ENCODE data around the gene PRKAR2A.
"Not testable (repeated sequence)": the region's sequence is repeated elsewhere in the genome, so short reads cannot be mapped to it uniquely, and the experiment has no call there.

PRKAR2A gene

GRCh38 chr3:48800831-48801230 lies 46.8 kb downstream of the PRKAR2A start:
- H3K27me3 ChIP-seq (ENCODE audit: control insufficient read depth, insufficient read depth, low read length); H3K9me3 ChIP-seq (ENCODE audit: control insufficient read depth, insufficient read depth, low read length); H3K4me1 ChIP-seq (ENCODE audit: control insufficient read depth, insufficient read depth, low read length); H3K4me3 ChIP-seq (ENCODE audit: low read depth, low read length); H3K36me3 ChIP-seq (ENCODE audit: control insufficient read depth, insufficient read depth, low read length); H3K9ac ChIP-seq (ENCODE audit: low read depth, low read length); H3K27ac ChIP-seq (ENCODE audit: low read depth, low read length): not testable (repeated sequence)

- no peaks in the 10 kb centered on the region for H3K9me3 ChIP-seq (ENCODE audit: control insufficient read depth, insufficient read depth, low read length)
- no peaks in the 10 kb centered on the region for H3K36me3 ChIP-seq (ENCODE audit: control insufficient read depth, insufficient read depth, low read length)
- H3K4me1 ChIP-seq (ENCODE audit: control insufficient read depth, insufficient read depth, low read length), result no peaks in the 10 kb centered on the region
- H3K4me3 ChIP-seq (ENCODE audit: low read depth, low read length), result no peak overlapping the region
- H3K27ac ChIP-seq (ENCODE audit: low read depth, low read length), result no peak overlapping the region
- H3K9ac ChIP-seq (ENCODE audit: low read depth, low read length), result no peak overlapping the region
- no peaks in the 10 kb centered on the region for H3K27me3 ChIP-seq (ENCODE audit: control insufficient read depth, insufficient read depth, low read length)
Measured at GRCh38 chr3:48798998-48799397, 48.7 kb downstream of the PRKAR2A start.

GRCh38 chr3:48797626-48798025 lies 50.0 kb downstream of the PRKAR2A start:
- Histone ChIP-seq H3K36me3 (ENCODE audit: control insufficient read depth, insufficient read depth, low read length) (no peaks in the 10 kb centered on the region), H3K4me3 (ENCODE audit: low read depth, low read length) (no peak overlapping the region), H3K9me3 (ENCODE audit: control insufficient read depth, insufficient read depth, low read length) (no peaks in the 10 kb centered on the region), H3K4me1 (ENCODE audit: control insufficient read depth, insufficient read depth, low read length) (no peaks in the 10 kb centered on the region), H3K9ac (ENCODE audit: low read depth, low read length) (no peak overlapping the region), H3K27ac (ENCODE audit: low read depth, low read length) (no peak overlapping the region), H3K27me3 (ENCODE audit: control insufficient read depth, insufficient read depth, low read length) (no peaks in the 10 kb centered on the region)

GRCh38 chr3:48795997-48796732 lies 51.5 kb downstream of the PRKAR2A start:
- Histone ChIP-seq H3K9me3 (ENCODE audit: control insufficient read depth, insufficient read depth, low read length) (no peaks in the 10 kb centered on the region), H3K4me1 (ENCODE audit: control insufficient read depth, insufficient read depth, low read length) (no peaks in the 10 kb centered on the region), H3K9ac (ENCODE audit: low read depth, low read length) (no peak overlapping the region), H3K27ac (ENCODE audit: low read depth, low read length) (no peak overlapping the region), H3K36me3 (ENCODE audit: control insufficient read depth, insufficient read depth, low read length) (no peaks in the 10 kb centered on the region), H3K4me3 (ENCODE audit: low read depth, low read length) (no peak overlapping the region), H3K27me3 (ENCODE audit: control insufficient read depth, insufficient read depth, low read length) (no peaks in the 10 kb centered on the region)

- not testable (repeated sequence) for H3K9me3 ChIP-seq (ENCODE audit: control insufficient read depth, insufficient read depth, low read length); H3K27me3 ChIP-seq (ENCODE audit: control insufficient read depth, insufficient read depth, low read length); H3K36me3 ChIP-seq (ENCODE audit: control insufficient read depth, insufficient read depth, low read length); H3K27ac ChIP-seq (ENCODE audit: low read depth, low read length); H3K9ac ChIP-seq (ENCODE audit: low read depth, low read length); H3K4me3 ChIP-seq (ENCODE audit: low read depth, low read length); H3K4me1 ChIP-seq (ENCODE audit: control insufficient read depth, insufficient read depth, low read length)
Measured at GRCh38 chr3:48793484-48793883, 54.2 kb downstream of the PRKAR2A start.

- no peak overlapping the region for H3K27ac ChIP-seq (ENCODE audit: low read depth, low read length)
Measured at GRCh38 chr3:48789665-48790064, 58.0 kb downstream of the PRKAR2A start.

GRCh38 chr3:48788544-48789162 lies 59.0 kb downstream of the PRKAR2A start:
- Histone ChIP-seq H3K27ac (ENCODE audit: low read depth, low read length) (no peak overlapping the region), H3K9ac (ENCODE audit: low read depth, low read length) (no peak overlapping the region), H3K36me3 (ENCODE audit: control insufficient read depth, insufficient read depth, low read length) (no peaks in the 10 kb centered on the region), H3K27me3 (ENCODE audit: control insufficient read depth, insufficient read depth, low read length) (no peaks in the 10 kb centered on the region), H3K4me1 (ENCODE audit: control insufficient read depth, insufficient read depth, low read length) (no peaks in the 10 kb centered on the region), H3K9me3 (ENCODE audit: control insufficient read depth, insufficient read depth, low read length) (no peaks in the 10 kb centered on the region), H3K4me3 (ENCODE audit: low read depth, low read length) (no peak overlapping the region)

More at GRCh38 chr3:48789665-48790064, 58.0 kb downstream of the PRKAR2A start:
- Histone ChIP-seq H3K36me3 (ENCODE audit: control insufficient read depth, insufficient read depth, low read length) (no peaks in the 10 kb centered on the region), H3K9me3 (ENCODE audit: control insufficient read depth, insufficient read depth, low read length) (no peaks in the 10 kb centered on the region), H3K4me3 (ENCODE audit: low read depth, low read length) (no peak overlapping the region), H3K9ac (ENCODE audit: low read depth, low read length) (no peak overlapping the region), H3K27me3 (ENCODE audit: control insufficient read depth, insufficient read depth, low read length) (no peaks in the 10 kb centered on the region), H3K4me1 (ENCODE audit: control insufficient read depth, insufficient read depth, low read length) (no peaks in the 10 kb centered on the region)

GRCh38 chr3:48784426-48785120 lies 63.1 kb downstream of the PRKAR2A start:
- H3K27me3 ChIP-seq (ENCODE audit: control insufficient read depth, insufficient read depth, low read length), result no peaks in the 10 kb centered on the region
- no peak overlapping the region for H3K9ac ChIP-seq (ENCODE audit: low read depth, low read length)
- H3K4me1 ChIP-seq (ENCODE audit: control insufficient read depth, insufficient read depth, low read length), result no peaks in the 10 kb centered on the region
- H3K4me3 ChIP-seq (ENCODE audit: low read depth, low read length), result no peak overlapping the region
- H3K9me3 ChIP-seq (ENCODE audit: control insufficient read depth, insufficient read depth, low read length), result no peaks in the 10 kb centered on the region
- no peak overlapping the region for H3K27ac ChIP-seq (ENCODE audit: low read depth, low read length)
- H3K36me3 ChIP-seq (ENCODE audit: control insufficient read depth, insufficient read depth, low read length), result no peaks in the 10 kb centered on the region

- Histone ChIP-seq H3K4me3 (ENCODE audit: low read depth, low read length) (no peak overlapping the region), H3K9ac (ENCODE audit: low read depth, low read length) (no peak overlapping the region), H3K27ac (ENCODE audit: low read depth, low read length) (no peak overlapping the region), H3K4me1 (ENCODE audit: control insufficient read depth, insufficient read depth, low read length) (no peaks in the 10 kb centered on the region), H3K9me3 (ENCODE audit: control insufficient read depth, insufficient read depth, low read length) (no peaks in the 10 kb centered on the region), H3K27me3 (ENCODE audit: control insufficient read depth, insufficient read depth, low read length) (no peaks in the 10 kb centered on the region), H3K36me3 (ENCODE audit: control insufficient read depth, insufficient read depth, low read length) (no peaks in the 10 kb centered on the region)
Measured at GRCh38 chr3:48783304-48783703, 64.4 kb downstream of the PRKAR2A start.

GRCh38 chr3:48782046-48782445 lies 65.6 kb downstream of the PRKAR2A start:
- no peaks in the 10 kb centered on the region for H3K9me3 ChIP-seq (ENCODE audit: control insufficient read depth, insufficient read depth, low read length)
- no peaks in the 10 kb centered on the region for H3K36me3 ChIP-seq (ENCODE audit: control insufficient read depth, insufficient read depth, low read length)
- H3K27ac ChIP-seq (ENCODE audit: low read depth, low read length), result no peak overlapping the region
- no peaks in the 10 kb centered on the region for H3K4me1 ChIP-seq (ENCODE audit: control insufficient read depth, insufficient read depth, low read length)
- H3K27me3 ChIP-seq (ENCODE audit: control insufficient read depth, insufficient read depth, low read length), result no peaks in the 10 kb centered on the region
- no peak overlapping the region for H3K9ac ChIP-seq (ENCODE audit: low read depth, low read length)
- H3K4me3 ChIP-seq (ENCODE audit: low read depth, low read length), result no peak overlapping the region

GRCh38 chr3:48778565-48778964 lies 69.1 kb downstream of the PRKAR2A start:
- not testable (repeated sequence) for H3K4me3 ChIP-seq (ENCODE audit: low read depth, low read length); H3K9ac ChIP-seq (ENCODE audit: low read depth, low read length); H3K4me1 ChIP-seq (ENCODE audit: control insufficient read depth, insufficient read depth, low read length); H3K27me3 ChIP-seq (ENCODE audit: control insufficient read depth, insufficient read depth, low read length); H3K27ac ChIP-seq (ENCODE audit: low read depth, low read length); H3K36me3 ChIP-seq (ENCODE audit: control insufficient read depth, insufficient read depth, low read length); H3K9me3 ChIP-seq (ENCODE audit: control insufficient read depth, insufficient read depth, low read length)

Measured in HUES48 (cell line).